Measurements from ENCODE around the gene GDF11.
A peak's percentile ranks its signal among the peaks of the same experiment; 100 is the strongest.

GDF11 gene

GRCh38 chr12:55702861-55703260 lies 40.1 kb upstream of the GDF11 start:
- Histone ChIP-seq H2AK5ac (ENCODE audit: low read depth, low read length) (no peak overlapping the region), H4K8ac (ENCODE audit: low read depth, low read length) (no peak overlapping the region), H2AFZ (ENCODE audit: low read length) (no peak overlapping the region), H3K4me1 (ENCODE audit: control insufficient read depth in 2 of 2, insufficient read depth in 1 of 2, low read depth in 1 of 2, low read length in 2 of 2) (peaks cover 11 to 19% of the 10 kb centered on the region in 2 donors), H2BK5ac (ENCODE audit: low read length) (no peak overlapping the region), H3K4me3 (ENCODE audit: low read length in 2 of 2) (no peak overlapping the region), H3K27ac (replicated peaks; ENCODE audit: low read length) (no peak overlapping the region), H2BK120ac (ENCODE audit: low read depth, low read length) (no peak overlapping the region), H3K23ac (ENCODE audit: low read depth, low read length, poor library complexity) (no peak overlapping the region), H3K79me1 (ENCODE audit: low read depth, low read length) (peaks cover 5% of the 10 kb centered on the region), H3K4ac (ENCODE audit: low read length) (no peak overlapping the region), H2BK12ac (ENCODE audit: low read length) (no peak overlapping the region), H3K18ac (ENCODE audit: low read length) (no peak overlapping the region), H2BK15ac (ENCODE audit: low read length) (no peak overlapping the region), H3K14ac (ENCODE audit: low read length) (no peak overlapping the region), H3K9me3 (replicated peaks in 1 of 2; ENCODE audit: control insufficient read depth in 2 of 2, insufficient read depth in 1 of 2, low read depth in 1 of 2, low read length in 2 of 2) (no peaks in the 10 kb centered on the region), H4K91ac (ENCODE audit: low read depth, low read length, poor library complexity) (no peak overlapping the region), H3K36me3 (replicated peaks in 1 of 2; ENCODE audit: control insufficient read depth in 2 of 2, insufficient read depth in 2 of 2, low read length in 2 of 2) (peaks cover 0 to 16% of the 10 kb centered on the region in 2 donors), H3K27me3 (ENCODE audit: control insufficient read depth in 3 of 3, insufficient read depth in 3 of 3, low read depth in 1 of 3, low read length in 3 of 3) (peaks cover 0 to 10% (median 0%) of the 10 kb centered on the region in 3 experiments), H3K4me2 (ENCODE audit: insufficient read depth, low read length, poor library complexity, severe bottlenecking) (no peak overlapping the region), H3K9ac (ENCODE audit: low read depth, low read length, poor library complexity) (no peak overlapping the region)
- WGBS, 2 donors (ENCODE audit: extremely low coverage in 2 of 2, insufficient read length in 2 of 2, insufficient replicate concordance in 1 of 2) = no CpG with 5 or more reads among the region's 8 CpGs
- DNase-seq (ENCODE audit: low spot score) = no peak

GRCh38 chr12:55703288-55703687 lies 39.6 kb upstream of the GDF11 start:
- Histone ChIP-seq H3K9me3 (replicated peaks in 1 of 2; ENCODE audit: control insufficient read depth in 2 of 2, insufficient read depth in 1 of 2, low read depth in 1 of 2, low read length in 2 of 2) (no peaks in the 10 kb centered on the region), H2BK5ac (ENCODE audit: low read length) (no peak overlapping the region), H3K79me1 (ENCODE audit: low read depth, low read length) (peaks cover 5% of the 10 kb centered on the region), H3K4me1 (ENCODE audit: control insufficient read depth in 2 of 2, insufficient read depth in 1 of 2, low read depth in 1 of 2, low read length in 2 of 2) (peaks cover 11 to 20% of the 10 kb centered on the region in 2 donors), H3K27ac (replicated peaks; ENCODE audit: low read length) (no peak overlapping the region), H4K8ac (ENCODE audit: low read depth, low read length) (no peak overlapping the region), H3K4me3 (ENCODE audit: low read length in 2 of 2) (no peak overlapping the region), H2BK12ac (ENCODE audit: low read length) (no peak overlapping the region), H3K4me2 (ENCODE audit: insufficient read depth, low read length, poor library complexity, severe bottlenecking) (no peak overlapping the region), H2BK15ac (ENCODE audit: low read length) (no peak overlapping the region), H3K27me3 (ENCODE audit: control insufficient read depth in 3 of 3, insufficient read depth in 3 of 3, low read depth in 1 of 3, low read length in 3 of 3) (peaks cover 0 to 10% (median 0%) of the 10 kb centered on the region in 3 experiments), H3K23ac (ENCODE audit: low read depth, low read length, poor library complexity) (no peak overlapping the region), H3K36me3 (replicated peaks in 1 of 2; ENCODE audit: control insufficient read depth in 2 of 2, insufficient read depth in 2 of 2, low read length in 2 of 2) (peaks cover 0 to 16% of the 10 kb centered on the region in 2 donors), H2AFZ (ENCODE audit: low read length) (no peak overlapping the region), H3K14ac (ENCODE audit: low read length) (no peak overlapping the region), H2BK120ac (ENCODE audit: low read depth, low read length) (no peak overlapping the region), H3K18ac (ENCODE audit: low read length) (no peak overlapping the region), H3K9ac (ENCODE audit: low read depth, low read length, poor library complexity) (no peak overlapping the region), H3K4ac (ENCODE audit: low read length) (no peak overlapping the region), H4K91ac (ENCODE audit: low read depth, low read length, poor library complexity) (no peak overlapping the region), H2AK5ac (ENCODE audit: low read depth, low read length) (no peak overlapping the region)
- no peak for DNase-seq (ENCODE audit: low spot score)
- no CpG with 5 or more reads among the region's 2 CpGs for WGBS, 2 donors (ENCODE audit: extremely low coverage in 2 of 2, insufficient read length in 2 of 2, insufficient replicate concordance in 1 of 2)

GRCh38 chr12:55703901-55704761 lies 38.8 kb upstream of the GDF11 start:
- Histone ChIP-seq H3K4me2 (ENCODE audit: insufficient read depth, low read length, poor library complexity, severe bottlenecking) (no peak overlapping the region), H3K9me3 (replicated peaks in 1 of 2; ENCODE audit: control insufficient read depth in 2 of 2, insufficient read depth in 1 of 2, low read depth in 1 of 2, low read length in 2 of 2) (no peaks in the 10 kb centered on the region), H2BK120ac (ENCODE audit: low read depth, low read length) (no peak overlapping the region), H3K4me1 (ENCODE audit: control insufficient read depth in 2 of 2, insufficient read depth in 1 of 2, low read depth in 1 of 2, low read length in 2 of 2) (peaks cover 15 to 24% of the 10 kb centered on the region in 2 donors), H2AFZ (ENCODE audit: low read length) (no peak overlapping the region), H3K79me1 (ENCODE audit: low read depth, low read length) (peaks cover 5% of the 10 kb centered on the region), H2BK5ac (ENCODE audit: low read length) (no peak overlapping the region), H3K36me3 (replicated peaks in 1 of 2; ENCODE audit: control insufficient read depth in 2 of 2, insufficient read depth in 2 of 2, low read length in 2 of 2) (peaks cover 0 to 13% of the 10 kb centered on the region in 2 donors), H3K9ac (ENCODE audit: low read depth, low read length, poor library complexity) (no peak overlapping the region), H3K27ac (replicated peaks; ENCODE audit: low read length) (no peak overlapping the region), H3K4ac (ENCODE audit: low read length) (no peak overlapping the region), H3K23ac (ENCODE audit: low read depth, low read length, poor library complexity) (no peak overlapping the region), H3K14ac (ENCODE audit: low read length) (peak overlapping the region; percentile 2), H2BK15ac (ENCODE audit: low read length) (no peak overlapping the region), H4K8ac (ENCODE audit: low read depth, low read length) (no peak overlapping the region), H2BK12ac (ENCODE audit: low read length) (no peak overlapping the region), H2AK5ac (ENCODE audit: low read depth, low read length) (no peak overlapping the region), H3K18ac (ENCODE audit: low read length) (no peak overlapping the region), H3K27me3 (ENCODE audit: control insufficient read depth in 3 of 3, insufficient read depth in 3 of 3, low read depth in 1 of 3, low read length in 3 of 3) (peaks cover 0 to 17% (median 0%) of the 10 kb centered on the region in 3 experiments), H4K91ac (ENCODE audit: low read depth, low read length, poor library complexity) (no peak overlapping the region), H3K4me3 (ENCODE audit: low read length in 2 of 2) (no peak overlapping the region)
- DNase-seq (ENCODE audit: low spot score) = no peak
- WGBS, 2 donors (ENCODE audit: extremely low coverage in 2 of 2, insufficient read length in 2 of 2, insufficient replicate concordance in 1 of 2) = no CpG with 5 or more reads among the region's 6 CpGs

GRCh38 chr12:55704824-55705718 lies 37.9 kb upstream of the GDF11 start:
- H3K23ac ChIP-seq (ENCODE audit: low read depth, low read length, poor library complexity) = no peak overlapping the region
- DNase-seq (ENCODE audit: low spot score) = no peak
- H3K4me2 ChIP-seq (ENCODE audit: insufficient read depth, low read length, poor library complexity, severe bottlenecking) = no peak overlapping the region
- H4K8ac ChIP-seq (ENCODE audit: low read depth, low read length) = no peak overlapping the region
- no CpG with 5 or more reads among the region's 9 CpGs for WGBS, 2 donors (ENCODE audit: extremely low coverage in 2 of 2, insufficient read length in 2 of 2, insufficient replicate concordance in 1 of 2)
- H4K91ac ChIP-seq (ENCODE audit: low read depth, low read length, poor library complexity) = no peak overlapping the region
- no peak overlapping the region for H2AFZ ChIP-seq (ENCODE audit: low read length)
- H2BK120ac ChIP-seq (ENCODE audit: low read depth, low read length) = no peak overlapping the region
- no peak overlapping the region for H3K9ac ChIP-seq (ENCODE audit: low read depth, low read length, poor library complexity)
- peaks cover 5% of the 10 kb centered on the region for H3K79me1 ChIP-seq (ENCODE audit: low read depth, low read length)
- H3K27me3 ChIP-seq (ENCODE audit: control insufficient read depth in 3 of 3, insufficient read depth in 3 of 3, low read depth in 1 of 3, low read length in 3 of 3) = peaks cover 0 to 24% (median 0%) of the 10 kb centered on the region in 3 experiments
- H2BK15ac ChIP-seq (ENCODE audit: low read length) = no peak overlapping the region
- no peak overlapping the region for H2BK5ac ChIP-seq (ENCODE audit: low read length)
- peaks cover 0 to 11% of the 10 kb centered on the region in 2 donors for H3K36me3 ChIP-seq (replicated peaks in 1 of 2; ENCODE audit: control insufficient read depth in 2 of 2, insufficient read depth in 2 of 2, low read length in 2 of 2)
- no peak overlapping the region for H2AK5ac ChIP-seq (ENCODE audit: low read depth, low read length)
- no peaks in the 10 kb centered on the region for H3K9me3 ChIP-seq (replicated peaks in 1 of 2; ENCODE audit: control insufficient read depth in 2 of 2, insufficient read depth in 1 of 2, low read depth in 1 of 2, low read length in 2 of 2)
- no peak overlapping the region for H3K14ac ChIP-seq (ENCODE audit: low read length)
- no peak overlapping the region for H3K27ac ChIP-seq (replicated peaks; ENCODE audit: low read length)
- no peak overlapping the region for H3K18ac ChIP-seq (ENCODE audit: low read length)
- H3K4me1 ChIP-seq (ENCODE audit: control insufficient read depth in 2 of 2, insufficient read depth in 1 of 2, low read depth in 1 of 2, low read length in 2 of 2) = peaks cover 15 to 24% of the 10 kb centered on the region in 2 donors
- no peak overlapping the region for H3K4ac ChIP-seq (ENCODE audit: low read length)
- no peak overlapping the region for H3K4me3 ChIP-seq (ENCODE audit: low read length in 2 of 2)
- no peak overlapping the region for H2BK12ac ChIP-seq (ENCODE audit: low read length)

Measured in neuronal stem cell (in vitro differentiated cells).